ENCODE results near the gene ENOX2. TPM values are rescaled to one million over a fixed set of nuclear protein-coding genes. Genes with fewer than 3 reads are reported as not detected.

Gene ENOX2
- total RNA-seq, 4 donors from 2014 or later, result 9.3 to 20.7 (median 15.4) TPM

GRCh38 chrX:130810561-130810960 is 92.4 kb downstream of the ENOX2 start:
- no peak overlapping the region for H3K27ac ChIP-seq
- no peak for ATAC-seq
- WGBS, 2 donors (ENCODE audit: low coverage in 1 of 2), result no CpG with 5 or more reads among the region's 3 CpGs
- no peaks in the 10 kb centered on the region for H3K27me3 ChIP-seq
- no peaks in the 10 kb centered on the region for H3K36me3 ChIP-seq
- TF ChIP-seq POLR2A (IDR thresholded peaks at IDR 0.05) (no peak), POLR2AphosphoS5 (IDR thresholded peaks at IDR 0.05) (no peak), CTCF (IDR thresholded peaks at IDR 0.05) (no peak), EP300 (IDR thresholded peaks at IDR 0.05) (no peak)
- H3K9me3 ChIP-seq, result no peaks in the 10 kb centered on the region
- no peak overlapping the region for H3K4me3 ChIP-seq
- no peaks in the 10 kb centered on the region for H3K4me1 ChIP-seq

- Histone ChIP-seq H3K27ac (no peak overlapping the region), H3K27me3 (no peaks in the 10 kb centered on the region), H3K9me3 (no peaks in the 10 kb centered on the region), H3K4me3 (no peak overlapping the region), H3K4me1 (no peaks in the 10 kb centered on the region), H3K36me3 (no peaks in the 10 kb centered on the region)
- TF ChIP-seq POLR2A (IDR thresholded peaks at IDR 0.05) (no peak), EP300 (IDR thresholded peaks at IDR 0.05) (no peak), POLR2AphosphoS5 (IDR thresholded peaks at IDR 0.05) (no peak)
- no peak for ATAC-seq
- 8 to 64% methylated on average over 2 of the region's 2 CpGs for WGBS, 2 donors (ENCODE audit: low coverage in 1 of 2)
Observed at GRCh38 chrX:130805903-130806302, 97.1 kb downstream of the ENOX2 start.

- Histone ChIP-seq H3K9me3 (no peaks in the 10 kb centered on the region), H3K36me3 (no peaks in the 10 kb centered on the region), H3K4me3 (no peak overlapping the region), H3K27me3 (no peaks in the 10 kb centered on the region), H3K27ac (no peak overlapping the region), H3K4me1 (no peaks in the 10 kb centered on the region)
- 73 to 90% methylated on average over 1 of the region's 1 CpG for WGBS, 2 donors (ENCODE audit: low coverage in 1 of 2)
- no peak for ATAC-seq
- TF ChIP-seq EP300 (IDR thresholded peaks at IDR 0.05), result no peak
- TF ChIP-seq CTCF (IDR thresholded peaks at IDR 0.05), result no peak
- TF ChIP-seq POLR2AphosphoS5 (IDR thresholded peaks at IDR 0.05), result no peak
- TF ChIP-seq POLR2A (IDR thresholded peaks at IDR 0.05), result no peak
Observed at GRCh38 chrX:130803537-130803936, 99.5 kb downstream of the ENOX2 start.

- Histone ChIP-seq H3K4me3 (no peak overlapping the region), H3K9me3 (no peaks in the 10 kb centered on the region), H3K27ac (no peak overlapping the region), H3K27me3 (no peaks in the 10 kb centered on the region), H3K4me1 (no peaks in the 10 kb centered on the region), H3K36me3 (no peaks in the 10 kb centered on the region)
- no peak for ATAC-seq
- 55% methylated on average over 2 of the region's 2 CpGs; no CpG with 5 or more reads in 1 of the 2 donors for WGBS, 2 donors (ENCODE audit: low coverage in 1 of 2)
- TF ChIP-seq CTCF (IDR thresholded peaks at IDR 0.05) (no peak), EP300 (IDR thresholded peaks at IDR 0.05) (no peak), POLR2AphosphoS5 (IDR thresholded peaks at IDR 0.05) (no peak), POLR2A (IDR thresholded peaks at IDR 0.05) (no peak)
Observed at GRCh38 chrX:130801901-130802300, 101.1 kb downstream of the ENOX2 start.

GRCh38 chrX:130799393-130799792 is 103.6 kb downstream of the ENOX2 start:
- Histone ChIP-seq H3K4me1 (no peaks in the 10 kb centered on the region), H3K27me3 (no peaks in the 10 kb centered on the region), H3K27ac (no peak overlapping the region), H3K9me3 (no peaks in the 10 kb centered on the region), H3K36me3 (no peaks in the 10 kb centered on the region), H3K4me3 (no peak overlapping the region)
- no peak for ATAC-seq
- TF ChIP-seq CTCF (IDR thresholded peaks at IDR 0.05) (no peak), POLR2AphosphoS5 (IDR thresholded peaks at IDR 0.05) (no peak), EP300 (IDR thresholded peaks at IDR 0.05) (no peak), POLR2A (IDR thresholded peaks at IDR 0.05) (no peak)
- WGBS, 2 donors (ENCODE audit: low coverage in 1 of 2), result no CpG with 5 or more reads among the region's 1 CpG

All from gastroesophageal sphincter (tissue), 4 donors.